Gastrocnemius medialis (tissue), 4 donors: ENCODE results near the gene TMPRSS4. TPM values are rescaled to one million over a fixed set of nuclear protein-coding genes. Genes with fewer than 3 reads are reported as not detected.

ENCODE experiments used
- ATAC-seq, 2 donors: fragments of 150-250 bp; one replicate each; pipeline ENCODE4 v1.9.1; 2016
- DNase-seq, 2 donors: peaks; one replicate each; pipeline ENCODE4 v3.0.0-alpha.2; 2019
- H3K27ac ChIP-seq, 4 donors: fragments of 200-600 bp; sonication (generic); 1 replicate in 1 of 4; 2 replicates in 3 of 4; pipeline ENCODE4 v1.5.1; 2016 to 2018; ENCODE audit warnings: mild to moderate bottlenecking in 2 of 4, moderate library complexity in 1 of 4
- H3K27me3 ChIP-seq, 3 donors: fragments of 200-600 bp; sonication (generic) in 2 of 3; 1 replicate in 1 of 3; 2 replicates in 2 of 3; pipeline versions ENCODE4 v1.5.1 to v1.6.0; 2016 to 2019; ENCODE audit warnings: mild to moderate bottlenecking in 1 of 3, moderate library complexity in 1 of 3
- H3K36me3 ChIP-seq, 2 donors: fragments of 200-600 bp; sonication (generic) in 1 of 2; one replicate each; pipeline ENCODE4 v1.5.1; 2017 to 2018
- H3K4me1 ChIP-seq, 2 donors: fragments of 200-600 bp; sonication (generic) in 1 of 2; one replicate each; pipeline ENCODE4 v1.5.1; 2016 to 2017; ENCODE audit warnings: mild to moderate bottlenecking in 2 of 2
- H3K4me3 ChIP-seq, 4 donors: fragments of 200-600 bp; sonication (generic) in 3 of 4; 1 replicate in 1 of 4; 2 replicates in 3 of 4; pipeline ENCODE4 v1.5.1; 2016 to 2019; ENCODE audit warnings: mild to moderate bottlenecking in 2 of 4
- H3K9me3 ChIP-seq, 3 donors: fragments of 200-600 bp; sonication (generic) in 2 of 3; 1 replicate in 1 of 3; 2 replicates in 2 of 3; pipeline ENCODE4 v1.5.1; 2016 to 2019
- CTCF ChIP-seq, 5 experiments: fragments of 450-650 bp in 3 of 5; fragments of 200-600 bp in 2 of 5; sonication (generic) in 2 of 5; IDR thresholded peaks in 4 of 5; conservative IDR thresholded peaks in 1 of 5; 1 replicate in 4 of 5; 2 replicates in 1 of 5; pipeline ENCODE4 v1.5.1; 2016 to 2019; ENCODE audit warnings: antibody characterized with exemption in 5 of 5, mild to moderate bottlenecking in 3 of 5, moderate library complexity in 3 of 5
- POLR2A ChIP-seq, 2 donors: fragments of 450-650 bp; IDR thresholded peaks; one replicate each; pipeline ENCODE4 v1.6.1; 2017; ENCODE audit warnings: antibody characterized with exemption in 2 of 2, mild to moderate bottlenecking in 2 of 2, moderate library complexity in 2 of 2
- in situ Hi-C, 4 donors: fragments of 200-750 bp; cut with MboI; loops; one replicate each; pipeline versions ENCODE4 v1.15.0 to v1.8.0; 2017; ENCODE audit warnings: low sequenced_read_pairs in 4 of 4
- intact Hi-C: fragments of 100-400 bp; cut with DNase I; formaldehyde crosslinking; loops from one replicate; pipeline ENCODE4 v1.15.1; 2023; ENCODE audit warnings: low total_unique reads
- total RNA-seq, 4 donors: library from RNA; depleted of rRNA; stranded (reverse); fragments of >200 nt; gene quantifications; one replicate each; pipeline versions ENCODE4 v1.1.0 to v1.2.3, GENCODE V29; 2016

Gene TMPRSS4
- total RNA-seq, 4 donors from 2014 or later, result 1.1 TPM; not detected in 3

- no peaks in the 10 kb centered on the region for H3K9me3 ChIP-seq
- in situ Hi-C loops, result loop anchor here in 1 of 4 donors (10.0 kb wide), 1 partner anchor 202 kb away; no protein-coding TSS in a partner anchor
- intact Hi-C loops, result no loop called here
- no peaks in the 10 kb centered on the region for H3K27me3 ChIP-seq
- H3K27ac ChIP-seq, result no peak overlapping the region
- H3K4me1 ChIP-seq, result no peaks in the 10 kb centered on the region
- no peak for ATAC-seq
- H3K4me3 ChIP-seq, result no peak overlapping the region
- H3K36me3 ChIP-seq, result no peaks in the 10 kb centered on the region
- no peak for TF ChIP-seq POLR2A (IDR thresholded peaks at IDR 0.05)
- no peak for TF ChIP-seq CTCF (IDR thresholded peaks at IDR 0.05 in 4 of 5, conservative IDR thresholded peaks at IDR 0.05 in 1 of 5)
- DNase-seq, result no peak
Measured at GRCh38 chr11:118046964-118047700, 29.7 kb upstream of the TMPRSS4 start.

- no peak overlapping the region for H3K27ac ChIP-seq
- no peak for DNase-seq
- intact Hi-C loops, result no loop called here
- ATAC-seq, result no peak
- no peak for TF ChIP-seq POLR2A (IDR thresholded peaks at IDR 0.05)
- no peak for TF ChIP-seq CTCF (IDR thresholded peaks at IDR 0.05 in 4 of 5, conservative IDR thresholded peaks at IDR 0.05 in 1 of 5)
- no peaks in the 10 kb centered on the region for H3K4me1 ChIP-seq
- in situ Hi-C loops, result loop anchor here in 1 of 4 donors (10.0 kb wide), 1 partner anchor 203 kb away; no protein-coding TSS in a partner anchor
- H3K4me3 ChIP-seq, result no peak overlapping the region
- no peaks in the 10 kb centered on the region for H3K27me3 ChIP-seq
- no peaks in the 10 kb centered on the region for H3K9me3 ChIP-seq
- H3K36me3 ChIP-seq, result no peaks in the 10 kb centered on the region
Measured at GRCh38 chr11:118047749-118048148, 29.1 kb upstream of the TMPRSS4 start.

GRCh38 chr11:118048472-118049370 lies 28.2 kb upstream of the TMPRSS4 start:
- ATAC-seq (no peak), DNase-seq (no peak)
- Histone ChIP-seq H3K27me3 (no peaks in the 10 kb centered on the region), H3K4me3 (no peak overlapping the region), H3K36me3 (no peaks in the 10 kb centered on the region), H3K4me1 (no peaks in the 10 kb centered on the region), H3K27ac (no peak overlapping the region), H3K9me3 (no peaks in the 10 kb centered on the region)
- intact Hi-C loops, result no loop called here
- TF ChIP-seq POLR2A (IDR thresholded peaks at IDR 0.05), result no peak
- TF ChIP-seq CTCF (IDR thresholded peaks at IDR 0.05 in 4 of 5, conservative IDR thresholded peaks at IDR 0.05 in 1 of 5), result no peak
- in situ Hi-C loops, result loop anchor here in 1 of 4 donors (10.0 kb wide), 1 partner anchor 204 kb away; no protein-coding TSS in a partner anchor

- Histone ChIP-seq H3K4me1 (no peaks in the 10 kb centered on the region), H3K4me3 (no peak overlapping the region), H3K27ac (no peak overlapping the region), H3K36me3 (no peaks in the 10 kb centered on the region), H3K9me3 (no peaks in the 10 kb centered on the region), H3K27me3 (no peaks in the 10 kb centered on the region)
- DNase-seq, result no peak
- TF ChIP-seq POLR2A (IDR thresholded peaks at IDR 0.05) (no peak), CTCF (IDR thresholded peaks at IDR 0.05 in 4 of 5, conservative IDR thresholded peaks at IDR 0.05 in 1 of 5) (no peak)
- no peak for ATAC-seq
- intact Hi-C loops, result loop anchor here (10.0 kb wide), 1 partner anchor 105 kb away; no protein-coding TSS in a partner anchor
- in situ Hi-C loops, result loop anchor here (10.0 to 25.0 kb wide), 4 partner anchors 105 to 612 kb away; no protein-coding TSS in a partner anchor
Measured at GRCh38 chr11:118049771-118050170, 27.1 kb upstream of the TMPRSS4 start.
